ENCODE data around the gene CCDC197. TPM values are rescaled to one million over a fixed set of nuclear protein-coding genes. Genes with fewer than 3 reads are reported as not detected.

The CCDC197 gene
- polyA plus RNA-seq, 6 donors from 2014 or later = not detected

GRCh38 chr14:94029671-94030203, 32.6 kb downstream of the CCDC197 start:
- DNase-seq = no peak
- Mint-ChIP-seq H3K27ac (no peak overlapping the region), H3K4me1 (peaks cover 5 to 11% (median 9%) of the 10 kb centered on the region in 3 donors), H3K9me3 (no peaks in the 10 kb centered on the region), H3K36me3 (no peaks in the 10 kb centered on the region), H3K27me3 (peaks cover 10 to 30% (median 12%) of the 10 kb centered on the region in 3 donors), H3K4me3 (peak overlapping the region in 1 of 8 donors; percentile 28)
- ATAC-seq (ENCODE audit: low read depth in 2 of 2) = no peak

- Mint-ChIP-seq H3K9me3 (no peaks in the 10 kb centered on the region), H3K4me3 (no peak overlapping the region), H3K4me1 (peaks cover 5 to 10% (median 9%) of the 10 kb centered on the region in 3 donors), H3K27ac (no peak overlapping the region), H3K36me3 (no peaks in the 10 kb centered on the region), H3K27me3 (peaks cover 10 to 25% (median 10%) of the 10 kb centered on the region in 3 donors)
- no peak for ATAC-seq (ENCODE audit: low read depth in 2 of 2)
- no peak for DNase-seq
Observed at GRCh38 chr14:94030571-94030970, 33.5 kb downstream of the CCDC197 start.

- peaks cover 5 to 21% (median 10%) of the 10 kb centered on the region in 3 donors for H3K27me3 Mint-ChIP-seq
- no peak overlapping the region for H3K27ac Mint-ChIP-seq
- DNase-seq = no peak
- no peak overlapping the region for H3K4me3 Mint-ChIP-seq
- H3K4me1 Mint-ChIP-seq = peaks cover 0 to 4% (median 4%) of the 10 kb centered on the region in 3 donors
- no peaks in the 10 kb centered on the region for H3K9me3 Mint-ChIP-seq
- no peaks in the 10 kb centered on the region for H3K36me3 Mint-ChIP-seq
- no peak for ATAC-seq (ENCODE audit: low read depth in 2 of 2)
Observed at GRCh38 chr14:94031161-94031882, 34.2 kb downstream of the CCDC197 start.

GRCh38 chr14:94031883-94032279, 34.8 kb downstream of the CCDC197 start:
- H3K27ac Mint-ChIP-seq = no peak overlapping the region
- ATAC-seq (ENCODE audit: low read depth in 2 of 2) (no peak), DNase-seq (no peak)
- no peak overlapping the region for H3K4me3 Mint-ChIP-seq
- peaks cover 0 to 7% (median 4%) of the 10 kb centered on the region in 3 donors for H3K4me1 Mint-ChIP-seq
- peaks cover 5 to 25% (median 10%) of the 10 kb centered on the region in 3 donors for H3K27me3 Mint-ChIP-seq
- H3K9me3 Mint-ChIP-seq = no peaks in the 10 kb centered on the region
- no peaks in the 10 kb centered on the region for H3K36me3 Mint-ChIP-seq

GRCh38 chr14:94034886-94035285, 37.8 kb downstream of the CCDC197 start:
- no peak overlapping the region for H3K4me3 Mint-ChIP-seq
- ATAC-seq (ENCODE audit: low read depth in 2 of 2) (no peak), DNase-seq (no peak)
- no peaks in the 10 kb centered on the region for H3K9me3 Mint-ChIP-seq
- no peak overlapping the region for H3K27ac Mint-ChIP-seq
- peaks cover 0 to 3% (median 0%) of the 10 kb centered on the region in 3 donors for H3K4me1 Mint-ChIP-seq
- no peaks in the 10 kb centered on the region for H3K36me3 Mint-ChIP-seq
- H3K27me3 Mint-ChIP-seq = peaks cover under 1 to 11% (median 4%) of the 10 kb centered on the region in 3 donors

GRCh38 chr14:94036313-94037167, 39.4 kb downstream of the CCDC197 start:
- H3K9me3 Mint-ChIP-seq = no peaks in the 10 kb centered on the region
- H3K27me3 Mint-ChIP-seq = peaks cover 0 to 4% (median 0%) of the 10 kb centered on the region in 3 donors
- H3K36me3 Mint-ChIP-seq = no peaks in the 10 kb centered on the region
- peak; percentile 60 for DNase-seq
- H3K27ac Mint-ChIP-seq = no peak overlapping the region
- no peak overlapping the region for H3K4me3 Mint-ChIP-seq
- peak; percentile 97 to 98 for ATAC-seq (ENCODE audit: low read depth in 2 of 2)
- H3K4me1 Mint-ChIP-seq = peaks cover 0 to 3% (median 0%) of the 10 kb centered on the region in 3 donors

- peaks cover 0 to 3% (median 3%) of the 10 kb centered on the region in 3 donors for H3K4me1 Mint-ChIP-seq
Observed at GRCh38 chr14:94037954-94038353, 40.9 kb downstream of the CCDC197 start.

GRCh38 chr14:94038510-94038909, 41.4 kb downstream of the CCDC197 start:
- DNase-seq (no peak), ATAC-seq (ENCODE audit: low read depth in 2 of 2) (no peak)
- Mint-ChIP-seq H3K27ac (no peak overlapping the region), H3K9me3 (no peaks in the 10 kb centered on the region), H3K27me3 (peaks cover 0 to 4% (median 0%) of the 10 kb centered on the region in 3 donors), H3K4me1 (peaks cover 0 to 3% (median 3%) of the 10 kb centered on the region in 3 donors), H3K36me3 (no peaks in the 10 kb centered on the region), H3K4me3 (no peak overlapping the region)

More at GRCh38 chr14:94037954-94038353, 40.9 kb downstream of the CCDC197 start:
- Mint-ChIP-seq H3K27ac (no peak overlapping the region), H3K4me3 (no peak overlapping the region), H3K27me3 (peaks cover 0 to 4% (median 0%) of the 10 kb centered on the region in 3 donors), H3K36me3 (no peaks in the 10 kb centered on the region), H3K9me3 (no peaks in the 10 kb centered on the region)
- ATAC-seq (ENCODE audit: low read depth in 2 of 2) = no peak
- DNase-seq = no peak

GRCh38 chr14:94038921-94039629, 42.0 kb downstream of the CCDC197 start:
- no peaks in the 10 kb centered on the region for H3K36me3 Mint-ChIP-seq
- peaks cover 0 to 3% (median 3%) of the 10 kb centered on the region in 3 donors for H3K4me1 Mint-ChIP-seq
- H3K27me3 Mint-ChIP-seq = peaks cover 0 to 4% (median 0%) of the 10 kb centered on the region in 3 donors
- ATAC-seq (ENCODE audit: low read depth in 2 of 2) (no peak), DNase-seq (no peak)
- H3K27ac Mint-ChIP-seq = no peak overlapping the region
- no peak overlapping the region for H3K4me3 Mint-ChIP-seq
- no peaks in the 10 kb centered on the region for H3K9me3 Mint-ChIP-seq

- Mint-ChIP-seq H3K9me3 (no peaks in the 10 kb centered on the region), H3K4me1 (peaks cover 0 to 3% (median 3%) of the 10 kb centered on the region in 3 donors), H3K27ac (no peak overlapping the region), H3K27me3 (peaks cover 0 to 4% (median 0%) of the 10 kb centered on the region in 3 donors), H3K36me3 (no peaks in the 10 kb centered on the region), H3K4me3 (no peak overlapping the region)
- DNase-seq = no peak
- ATAC-seq (ENCODE audit: low read depth in 2 of 2) = no peak
Observed at GRCh38 chr14:94040247-94040646, 43.1 kb downstream of the CCDC197 start.

GRCh38 chr14:94040796-94041195, 43.7 kb downstream of the CCDC197 start:
- H3K4me1 Mint-ChIP-seq = peaks cover 0 to 3% (median 3%) of the 10 kb centered on the region in 3 donors
- no peak for ATAC-seq (ENCODE audit: low read depth in 2 of 2)
- peaks cover 0 to 4% (median 0%) of the 10 kb centered on the region in 3 donors for H3K27me3 Mint-ChIP-seq
- no peaks in the 10 kb centered on the region for H3K9me3 Mint-ChIP-seq
- H3K4me3 Mint-ChIP-seq = no peak overlapping the region
- H3K36me3 Mint-ChIP-seq = no peaks in the 10 kb centered on the region
- H3K27ac Mint-ChIP-seq = peak overlapping the region in 1 of 6 donors; percentile 89
- DNase-seq = no peak

- Mint-ChIP-seq H3K4me3 (peak overlapping the region in 1 of 8 donors; percentile 53), H3K4me1 (peaks cover 0 to 3% (median under 1%) of the 10 kb centered on the region in 3 donors), H3K36me3 (no peaks in the 10 kb centered on the region), H3K9me3 (no peaks in the 10 kb centered on the region), H3K27ac (peak overlapping the region in 4 of 6 donors; percentile 41 to 78 (median 62)), H3K27me3 (peaks cover 0 to 1% (median 0%) of the 10 kb centered on the region in 3 donors)
- ATAC-seq (ENCODE audit: low read depth in 2 of 2) (no peak), DNase-seq (no peak)
Observed at GRCh38 chr14:94041551-94042346, 44.6 kb downstream of the CCDC197 start.
